Omental fat pad (tissue), 4 donors: ENCODE results near the gene TCTN2. TPM values are rescaled to one million over a fixed set of nuclear protein-coding genes. Genes with fewer than 3 reads are reported as not detected.

ENCODE experiments used
- ATAC-seq: fragments of 150-250 bp; one replicate; pipeline ENCODE4 v1.9.1; 2016; ENCODE audit warnings: mild to moderate bottlenecking, moderate library complexity; ENCODE audit not compliant: low FRiP score
- DNase-seq: peaks from one replicate; pipeline ENCODE4 v3.0.0-alpha.2; 2019; ENCODE audit warnings: low spot score
- CTCF ChIP-seq, 3 donors: fragments of 450-650 bp; IDR thresholded peaks; one replicate each; pipeline ENCODE4 v1.5.1; 2016 to 2017; ENCODE audit warnings: antibody characterized with exemption in 3 of 3, mild to moderate bottlenecking in 3 of 3, moderate library complexity in 2 of 3
- total RNA-seq, 4 donors: library from RNA; depleted of rRNA; stranded (reverse); fragments of >200 nt; gene quantifications; one replicate each; pipeline ENCODE4 v1.1.0, GENCODE V29; 2016

The TCTN2 gene
- total RNA-seq, 4 donors from 2014 or later: 5.4 to 7.3 (median 6.8) TPM

- TF ChIP-seq CTCF (IDR thresholded peaks at IDR 0.05): no peak
- no peak for ATAC-seq
- DNase-seq: no peak
Measured at GRCh38 chr12:123683964-123684363, 13.1 kb downstream of the TCTN2 start.

- no peak for DNase-seq
- ATAC-seq: no peak
Measured at GRCh38 chr12:123686636-123687190, 15.8 kb downstream of the TCTN2 start.

GRCh38 chr12:123690191-123690840 is 19.4 kb downstream of the TCTN2 start:
- ATAC-seq: no peak
- no peak for DNase-seq
- no peak for TF ChIP-seq CTCF (IDR thresholded peaks at IDR 0.05)

More at GRCh38 chr12:123686636-123687190, 15.8 kb downstream of the TCTN2 start:
- no peak for TF ChIP-seq CTCF (IDR thresholded peaks at IDR 0.05)

- DNase-seq (no peak), ATAC-seq (no peak)
- TF ChIP-seq CTCF (IDR thresholded peaks at IDR 0.05): no peak
Measured at GRCh38 chr12:123696207-123696606, 25.3 kb downstream of the TCTN2 start.

GRCh38 chr12:123696646-123697045 is 25.7 kb downstream of the TCTN2 start:
- ATAC-seq (no peak), DNase-seq (no peak)
- no peak for TF ChIP-seq CTCF (IDR thresholded peaks at IDR 0.05)

- TF ChIP-seq CTCF (IDR thresholded peaks at IDR 0.05): no peak
- ATAC-seq: no peak
- no peak for DNase-seq
Measured at GRCh38 chr12:123705935-123706334, 35.0 kb downstream of the TCTN2 start.

GRCh38 chr12:123707466-123707865 is 36.6 kb downstream of the TCTN2 start:
- no peak for TF ChIP-seq CTCF (IDR thresholded peaks at IDR 0.05)
- ATAC-seq: no peak

More at GRCh38 chr12:123707466-123707865, 36.6 kb downstream of the TCTN2 start:
- no peak for DNase-seq
